Suprapubic skin (tissue), 4 donors: Measurements from ENCODE around the gene REPIN1. TPM values are rescaled to one million over a fixed set of nuclear protein-coding genes. Genes with fewer than 3 reads are reported as not detected.

Experiments used
- DNase-seq, 2 donors: peaks; one replicate each; pipeline ENCODE4 v3.0.0-alpha.2; 2019; ENCODE audit warnings: low spot score in 2 of 2
- H3K27ac ChIP-seq: fragments of 200-600 bp; sonication (generic); one replicate; pipeline ENCODE4 v1.5.1; 2019
- H3K27me3 ChIP-seq: fragments of 200-600 bp; sonication (generic); one replicate; pipeline ENCODE4 v1.5.1; 2019
- H3K36me3 ChIP-seq: fragments of 200-600 bp; sonication (generic); one replicate; pipeline ENCODE4 v1.5.1; 2019
- H3K4me1 ChIP-seq: fragments of 200-600 bp; sonication (generic); one replicate; pipeline ENCODE4 v1.5.1; 2019
- H3K4me3 ChIP-seq: fragments of 200-600 bp; sonication (generic); one replicate; pipeline ENCODE4 v1.5.1; 2019; ENCODE audit warnings: mild to moderate bottlenecking
- H3K9me3 ChIP-seq: fragments of 200-600 bp; sonication (generic); one replicate; pipeline ENCODE4 v1.5.1; 2019
- CTCF ChIP-seq, 2 donors: fragments of 200-600 bp in 1 of 2; fragments of 450-650 bp in 1 of 2; sonication (generic) in 1 of 2; IDR thresholded peaks; one replicate each; pipeline ENCODE4 v1.5.1; 2016 to 2019; ENCODE audit warnings: antibody characterized with exemption in 2 of 2, mild to moderate bottlenecking in 1 of 2, moderate library complexity in 1 of 2
- EP300 ChIP-seq: sonication (generic); formaldehyde crosslinking; IDR thresholded peaks from one replicate; pipeline ENCODE4 v1.6.1; 2017; ENCODE audit warnings: antibody characterized with exemption
- POLR2A ChIP-seq, 2 donors: fragments of 450-650 bp; IDR thresholded peaks; one replicate each; pipeline ENCODE4 v1.6.1; 2017; ENCODE audit warnings: antibody characterized with exemption in 2 of 2, mild to moderate bottlenecking in 2 of 2, moderate library complexity in 2 of 2
- POLR2AphosphoS5 ChIP-seq, 3 donors: sonication (generic); formaldehyde crosslinking; IDR thresholded peaks; one replicate each; pipeline ENCODE4 v1.6.1; 2017; ENCODE audit warnings: antibody characterized with exemption in 3 of 3
- WGBS: methylation state at CpG from one replicate; pipeline ENCODE4 v1.1.5; 2018; 5-methylcytosine and 5-hydroxymethylcytosine counted together
- total RNA-seq, 4 donors: library from RNA; depleted of rRNA; stranded (reverse); fragments of >200 nt; gene quantifications; one replicate each; pipeline ENCODE4 v1.1.0, GENCODE V29; 2016

Gene REPIN1
- total RNA-seq, 4 donors from 2014 or later: 56.1 to 75.5 (median 73.7) TPM

- H3K36me3 ChIP-seq: no peaks in the 10 kb centered on the region
- no peaks in the 10 kb centered on the region for H3K9me3 ChIP-seq
- H3K4me3 ChIP-seq: no peak overlapping the region
- peaks cover 27% of the 10 kb centered on the region for H3K4me1 ChIP-seq
- no peak for TF ChIP-seq POLR2A (IDR thresholded peaks at IDR 0.05)
- no peak for TF ChIP-seq EP300
- no peak for TF ChIP-seq POLR2AphosphoS5 (IDR thresholded peaks at IDR 0.05)
- TF ChIP-seq CTCF (IDR thresholded peaks at IDR 0.05): no peak
- DNase-seq: no peak
- H3K27ac ChIP-seq: no peak overlapping the region
- 83% methylated on average over 2 of the region's 18 CpGs for WGBS
- H3K27me3 ChIP-seq: peaks cover 23% of the 10 kb centered on the region
These were observed 31.4 kb upstream of the REPIN1 start for GRCh38 chr7:150337179-150337578.

DNA sequence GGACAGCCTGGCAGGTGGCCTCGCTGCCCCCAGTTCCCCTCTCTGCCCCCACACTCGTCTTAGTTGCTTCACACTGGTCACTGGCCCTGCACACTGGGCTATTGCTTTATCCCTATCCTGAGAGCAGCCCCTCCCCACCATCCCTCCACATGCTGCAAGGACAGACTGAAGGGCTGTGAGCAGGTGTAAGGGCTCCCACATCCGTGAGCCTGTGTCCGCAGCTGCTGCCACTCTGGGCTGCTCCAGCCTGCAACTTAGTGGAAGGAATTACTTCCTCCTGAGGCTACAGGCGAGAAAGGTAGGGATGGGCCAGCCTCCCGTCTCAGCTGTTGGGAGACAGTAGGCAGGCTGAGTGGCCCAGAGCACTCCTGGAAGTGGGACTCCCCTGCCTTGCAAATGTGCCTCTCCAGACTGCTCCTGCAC, 31.0 kb upstream of the REPIN1 start:
- H3K27me3 ChIP-seq: peaks cover 23% of the 10 kb centered on the region
- no peak for TF ChIP-seq POLR2AphosphoS5 (IDR thresholded peaks at IDR 0.05)
- no peak for TF ChIP-seq EP300
- no peak for TF ChIP-seq POLR2A (IDR thresholded peaks at IDR 0.05)
- TF ChIP-seq CTCF (IDR thresholded peaks at IDR 0.05): no peak
- WGBS: 78% methylated on average over 3 of the region's 6 CpGs
- peaks cover 27% of the 10 kb centered on the region for H3K4me1 ChIP-seq
- no peak for DNase-seq
- H3K9me3 ChIP-seq: no peaks in the 10 kb centered on the region
- no peaks in the 10 kb centered on the region for H3K36me3 ChIP-seq
- H3K4me3 ChIP-seq: no peak overlapping the region
- H3K27ac ChIP-seq: no peak overlapping the region

DNA sequence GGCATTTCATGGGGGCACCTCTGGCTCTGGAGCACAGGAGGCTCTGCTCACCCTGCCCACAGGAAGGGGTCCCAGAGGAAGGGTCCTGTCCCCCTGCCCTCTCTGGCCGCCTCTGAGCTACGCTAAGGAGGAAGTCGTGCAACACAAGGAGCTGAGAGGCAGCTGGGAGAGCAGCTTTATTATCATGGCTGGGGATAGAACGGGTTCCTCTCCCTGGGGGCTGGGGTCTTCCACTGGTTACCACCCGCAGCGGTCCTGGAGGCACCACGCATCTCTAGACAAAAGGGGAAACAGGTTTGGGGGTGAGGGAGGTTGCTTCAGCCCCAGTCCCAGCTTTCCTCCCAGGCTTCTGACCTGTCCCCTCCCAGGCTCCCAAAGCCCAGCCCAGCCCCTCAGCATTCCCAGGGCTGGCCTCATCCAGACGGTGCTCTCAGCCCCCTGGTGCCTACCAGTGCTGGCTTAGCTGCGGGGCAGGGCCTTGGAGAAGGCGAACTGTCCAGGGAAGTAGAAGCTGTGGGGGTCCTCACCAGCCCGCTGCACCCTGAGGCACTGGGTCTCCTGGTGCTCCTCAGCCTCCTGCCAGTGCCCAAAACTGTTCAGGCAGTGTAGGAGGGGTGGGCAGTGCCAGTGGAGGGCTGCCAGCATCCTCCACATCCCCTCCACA, 30.3 kb upstream of the REPIN1 start:
- Histone ChIP-seq H3K4me3 (no peak overlapping the region), H3K27ac (no peak overlapping the region), H3K27me3 (peaks cover 26% of the 10 kb centered on the region), H3K4me1 (peaks cover 27% of the 10 kb centered on the region), H3K36me3 (no peaks in the 10 kb centered on the region), H3K9me3 (no peaks in the 10 kb centered on the region)
- WGBS: 78% methylated on average over 5 of the region's 11 CpGs
- DNase-seq: no peak
- no peak for TF ChIP-seq CTCF (IDR thresholded peaks at IDR 0.05)

DNA sequence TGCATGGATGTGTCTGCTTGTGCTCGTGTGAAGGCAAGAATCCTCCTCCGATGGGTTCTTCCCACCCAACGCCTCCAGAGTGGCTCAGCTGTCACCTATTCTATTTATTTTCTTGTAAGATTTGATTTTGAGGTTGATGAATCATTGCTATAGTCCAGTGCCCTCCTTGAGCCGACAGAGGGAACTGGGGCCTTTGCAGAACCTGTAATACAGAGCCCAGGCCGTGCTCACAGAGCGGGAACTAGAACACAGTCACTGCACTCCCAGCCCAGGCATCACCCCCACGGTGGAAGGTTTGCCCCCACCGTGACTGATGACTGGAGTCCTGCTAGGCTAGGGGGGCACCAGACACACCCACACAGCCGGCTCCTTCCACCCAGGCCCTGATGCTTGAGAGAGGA, 29.2 kb upstream of the REPIN1 start:
- DNase-seq: no peak
- Histone ChIP-seq H3K4me3 (no peak overlapping the region), H3K4me1 (peaks cover 27% of the 10 kb centered on the region), H3K27ac (no peak overlapping the region), H3K36me3 (no peaks in the 10 kb centered on the region), H3K27me3 (peaks cover 27% of the 10 kb centered on the region), H3K9me3 (no peaks in the 10 kb centered on the region)
- TF ChIP-seq POLR2A (IDR thresholded peaks at IDR 0.05) (no peak), EP300 (no peak), POLR2AphosphoS5 (IDR thresholded peaks at IDR 0.05) (no peak), CTCF (IDR thresholded peaks at IDR 0.05) (no peak)
- WGBS: 73% methylated on average over 9 of the region's 9 CpGs

GRCh38 chr7:150340024-150340749, 28.4 kb upstream of the REPIN1 start:
- Histone ChIP-seq H3K4me1 (peaks cover 27% of the 10 kb centered on the region), H3K4me3 (peak overlapping the region; percentile 51), H3K27me3 (peaks cover 27% of the 10 kb centered on the region), H3K36me3 (no peaks in the 10 kb centered on the region), H3K9me3 (no peaks in the 10 kb centered on the region), H3K27ac (peak overlapping the region; percentile 63)
- no peak for TF ChIP-seq POLR2A (IDR thresholded peaks at IDR 0.05)
- DNase-seq: no peak
- WGBS: 28% methylated on average over 6 of the region's 39 CpGs
